Esophagus squamous epithelium (tissue), 5 donors: ENCODE results near the gene AS3MT. TPM values are rescaled to one million over a fixed set of nuclear protein-coding genes. Genes with fewer than 3 reads are reported as not detected.
"Not testable (repeated sequence)": the region's sequence is repeated elsewhere in the genome, so short reads cannot be mapped to it uniquely, and the experiment has no call there.

Experiments used
- DNase-seq: peaks from one replicate; lab custom pipeline; 2025; lab: John Stamatoyannopoulos, UW
- H3K27ac ChIP-seq, 4 donors: fragments of 200-600 bp; sonication (generic); one replicate each; pipeline ENCODE4 v1.5.1; 2016 to 2019; ENCODE audit warnings: mild to moderate bottlenecking in 1 of 4
- H3K27me3 ChIP-seq, 4 donors: fragments of 200-600 bp; sonication (generic); 1 replicate in 3 of 4; 2 replicates in 1 of 4; pipeline versions ENCODE4 v1.5.1 to v1.6.0; 2017 to 2021; ENCODE audit warnings: antibody characterized with exemption in 1 of 4
- H3K36me3 ChIP-seq, 3 donors: fragments of 200-600 bp; sonication (generic); one replicate each; pipeline ENCODE4 v1.5.1; 2016 to 2019
- H3K4me1 ChIP-seq, 3 donors: fragments of 200-600 bp; sonication (generic); one replicate each; pipeline ENCODE4 v1.5.1; 2017 to 2019
- H3K4me3 ChIP-seq, 4 donors: fragments of 200-600 bp; sonication (generic); 1 replicate in 3 of 4; 2 replicates in 1 of 4; pipeline ENCODE4 v1.5.1; 2016 to 2019; ENCODE audit warnings: mild to moderate bottlenecking in 2 of 4, moderate library complexity in 1 of 4
- H3K9me3 ChIP-seq, 3 donors: fragments of 200-600 bp; sonication (generic); one replicate each; pipeline ENCODE4 v1.5.1; 2016 to 2019
- POLR2A ChIP-seq, 4 donors: fragments of 450-650 bp; IDR thresholded peaks; one replicate each; pipeline ENCODE4 v1.6.1; 2017; ENCODE audit warnings: antibody characterized with exemption in 4 of 4, mild to moderate bottlenecking in 4 of 4, moderate library complexity in 3 of 4
- WGBS, 2 donors: methylation state at CpG; one replicate each; pipeline ENCODE4 v1.1.5; 2018; 5-methylcytosine and 5-hydroxymethylcytosine counted together
- intact Hi-C: fragments of 100-400 bp; cut with DNase I; formaldehyde crosslinking; loops from one replicate; pipeline ENCODE4 v1.15.0; 2022
- total RNA-seq, 4 donors: library from RNA; depleted of rRNA; stranded (reverse); fragments of >200 nt; gene quantifications; one replicate each; pipeline ENCODE4 v1.1.0, GENCODE V29; 2016
- TF ChIP-seq, protein P1 (sequence below), 6 experiments: fragments of 450-650 bp in 4 of 6; fragments of 200-600 bp in 2 of 6; sonication (generic) in 2 of 6; IDR thresholded peaks; one replicate each; pipeline ENCODE4 v1.5.1; 2016 to 2019; ENCODE audit warnings: antibody characterized with exemption in 6 of 6, mild to moderate bottlenecking in 4 of 6, moderate library complexity in 4 of 6
- donor health status: DM: yes; HTN: yes; CAD: no.

Gene AS3MT
- total RNA-seq, 4 donors from 2014 or later: 0.44 to 4.4 (median 2.9) TPM

DNA sequence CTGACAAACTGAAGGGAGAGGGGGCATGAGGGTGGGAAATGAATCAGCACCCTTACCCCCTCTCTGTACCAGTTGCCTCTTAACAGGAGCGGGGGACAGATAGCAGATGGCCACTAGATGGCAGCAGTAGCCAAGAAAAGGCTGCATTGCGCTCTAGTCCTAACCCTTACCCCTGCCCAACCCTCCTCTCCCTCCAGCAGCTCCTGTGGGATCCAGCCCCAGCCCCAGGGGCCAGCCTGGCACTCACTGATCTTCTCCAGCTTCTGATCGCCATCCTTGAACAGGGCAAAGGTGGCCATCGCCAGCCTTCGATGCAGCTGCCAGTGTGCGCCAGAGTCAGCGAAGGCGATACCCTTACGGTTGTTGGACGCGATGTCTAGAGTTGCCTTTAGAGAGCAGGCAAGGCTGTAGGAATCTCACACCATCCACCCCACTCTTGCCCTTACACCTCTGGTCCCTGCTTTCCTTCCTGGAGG lies 34.2 kb upstream of the AS3MT start:
- no peaks in the 10 kb centered on the region for H3K36me3 ChIP-seq
- no peak overlapping the region for H3K27ac ChIP-seq
- TF ChIP-seq, protein P1, sequence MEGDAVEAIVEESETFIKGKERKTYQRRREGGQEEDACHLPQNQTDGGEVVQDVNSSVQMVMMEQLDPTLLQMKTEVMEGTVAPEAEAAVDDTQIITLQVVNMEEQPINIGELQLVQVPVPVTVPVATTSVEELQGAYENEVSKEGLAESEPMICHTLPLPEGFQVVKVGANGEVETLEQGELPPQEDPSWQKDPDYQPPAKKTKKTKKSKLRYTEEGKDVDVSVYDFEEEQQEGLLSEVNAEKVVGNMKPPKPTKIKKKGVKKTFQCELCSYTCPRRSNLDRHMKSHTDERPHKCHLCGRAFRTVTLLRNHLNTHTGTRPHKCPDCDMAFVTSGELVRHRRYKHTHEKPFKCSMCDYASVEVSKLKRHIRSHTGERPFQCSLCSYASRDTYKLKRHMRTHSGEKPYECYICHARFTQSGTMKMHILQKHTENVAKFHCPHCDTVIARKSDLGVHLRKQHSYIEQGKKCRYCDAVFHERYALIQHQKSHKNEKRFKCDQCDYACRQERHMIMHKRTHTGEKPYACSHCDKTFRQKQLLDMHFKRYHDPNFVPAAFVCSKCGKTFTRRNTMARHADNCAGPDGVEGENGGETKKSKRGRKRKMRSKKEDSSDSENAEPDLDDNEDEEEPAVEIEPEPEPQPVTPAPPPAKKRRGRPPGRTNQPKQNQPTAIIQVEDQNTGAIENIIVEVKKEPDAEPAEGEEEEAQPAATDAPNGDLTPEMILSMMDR (IDR thresholded peaks at IDR 0.05): peak; percentile 58 to 86 (median 79)
- no peak for TF ChIP-seq POLR2A (IDR thresholded peaks at IDR 0.05)
- peaks cover 0 to 18% (median 0%) of the 10 kb centered on the region in 3 donors for H3K4me1 ChIP-seq
- intact Hi-C loops: loop anchor here (5.0 to 10.0 kb wide), 2 partner anchors 67 to 230 kb away; no protein-coding TSS in a partner anchor
- no peak overlapping the region for H3K4me3 ChIP-seq
- WGBS, 2 donors: 20 to 73% methylated on average over 4 to 9 of the region's 11 CpGs
- peaks cover 0 to 9% (median 0%) of the 10 kb centered on the region in 3 donors for H3K9me3 ChIP-seq
- DNase-seq: no peak
- peaks cover 0 to 19% (median 0%) of the 10 kb centered on the region in 4 donors for H3K27me3 ChIP-seq

DNA sequence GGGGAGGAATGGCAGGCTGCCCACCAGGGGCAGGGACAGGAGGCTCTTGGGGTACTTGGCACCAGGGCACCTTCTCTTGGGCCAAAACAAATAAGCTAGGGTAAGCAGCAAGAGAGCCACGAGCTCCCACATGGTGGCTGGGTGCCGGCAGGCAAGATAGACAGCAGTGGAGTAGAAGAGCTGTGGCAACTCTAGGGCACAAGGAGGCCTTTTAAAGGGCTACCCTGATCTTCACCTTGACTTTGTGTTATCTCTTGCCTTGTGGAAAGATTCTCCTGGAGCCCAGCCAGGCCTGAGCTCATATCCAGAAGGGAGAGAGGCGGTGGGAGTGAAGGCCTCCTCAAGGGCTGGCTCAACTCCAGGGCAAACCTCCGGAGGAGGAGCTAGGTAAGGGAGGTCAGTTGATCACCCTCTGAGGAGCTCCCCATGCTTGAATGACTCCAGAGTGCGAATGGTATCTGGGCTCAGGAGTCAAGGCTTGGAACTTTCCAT lies 32.0 kb upstream of the AS3MT start, which contains the start of gene CYP17A1:
CYP17A1 (minus strand) TSS at position 184 of the 492 bp plus-strand sequence; CDS start at position 132, 52 bp downstream.
- WGBS, 2 donors: 77 to 83% methylated on average over 4 to 5 of the region's 5 CpGs

DNA sequence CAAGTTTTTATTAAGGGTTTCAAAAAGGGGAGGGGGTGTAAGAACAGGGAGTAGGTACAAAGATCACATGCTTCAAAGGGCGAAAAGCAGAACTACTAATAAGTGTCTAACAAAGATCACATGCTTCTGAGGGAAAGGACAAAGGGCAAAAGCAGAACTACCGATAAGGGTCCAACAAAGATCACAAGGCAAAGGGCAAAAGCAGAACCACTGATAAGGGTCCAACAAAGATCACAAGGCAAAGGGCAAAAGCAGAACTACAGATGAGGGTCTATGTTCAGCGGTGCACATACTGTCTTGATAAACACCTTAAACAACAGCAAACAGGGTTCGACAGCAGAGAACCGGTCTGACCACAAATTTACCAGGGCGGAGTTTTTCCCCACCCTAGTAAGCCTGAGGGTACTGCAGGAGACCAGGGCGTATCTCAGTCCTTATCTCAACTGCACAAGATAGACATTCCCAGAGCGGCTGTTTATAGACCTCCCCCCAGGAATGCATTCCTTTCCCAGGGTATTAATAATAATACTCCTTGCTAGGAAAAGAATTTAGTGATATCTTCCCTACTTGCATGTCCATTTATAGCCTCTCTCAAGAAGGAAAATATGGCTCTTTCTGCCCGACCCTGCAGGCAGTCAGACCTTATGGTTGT lies 30.9 kb upstream of the AS3MT start:
- H3K27ac ChIP-seq, H3K9me3 ChIP-seq, DNase-seq, H3K4me3 ChIP-seq, H3K36me3 ChIP-seq: not testable (repeated sequence)
- intact Hi-C loops: loop anchor here (5.0 to 10.0 kb wide), 2 partner anchors 64 to 226 kb away; no protein-coding TSS in a partner anchor
- WGBS, 2 donors: 70 to 80% methylated on average over 5 to 9 of the region's 9 CpGs
- Histone ChIP-seq H3K27me3 (peaks cover 0 to 29% (median 0%) of the 10 kb centered on the region in 4 donors), H3K4me1 (peaks cover 0 to 18% (median 0%) of the 10 kb centered on the region in 3 donors)

More for the DNA sequence above, 32.0 kb upstream of the AS3MT start, which contains the start of gene CYP17A1:
- H3K4me1 ChIP-seq: peaks cover 0 to 18% (median 0%) of the 10 kb centered on the region in 3 donors
- H3K9me3 ChIP-seq: peaks cover 0 to 9% (median 0%) of the 10 kb centered on the region in 3 donors
- H3K27me3 ChIP-seq: peaks cover 0 to 29% (median 0%) of the 10 kb centered on the region in 4 donors
- no peak within 1 kb of the TSS for H3K4me3 ChIP-seq
- intact Hi-C loops: loop anchor here (5.0 to 10.0 kb wide), 2 partner anchors 65 to 228 kb away; no protein-coding TSS in a partner anchor
- no peaks in the 10 kb centered on the region for H3K36me3 ChIP-seq
- H3K27ac ChIP-seq: no peak within 1 kb of the TSS
- no peak for DNase-seq
- TF ChIP-seq, protein P1 (IDR thresholded peaks at IDR 0.05): no peak
- TF ChIP-seq POLR2A (IDR thresholded peaks at IDR 0.05): no peak

DNA sequence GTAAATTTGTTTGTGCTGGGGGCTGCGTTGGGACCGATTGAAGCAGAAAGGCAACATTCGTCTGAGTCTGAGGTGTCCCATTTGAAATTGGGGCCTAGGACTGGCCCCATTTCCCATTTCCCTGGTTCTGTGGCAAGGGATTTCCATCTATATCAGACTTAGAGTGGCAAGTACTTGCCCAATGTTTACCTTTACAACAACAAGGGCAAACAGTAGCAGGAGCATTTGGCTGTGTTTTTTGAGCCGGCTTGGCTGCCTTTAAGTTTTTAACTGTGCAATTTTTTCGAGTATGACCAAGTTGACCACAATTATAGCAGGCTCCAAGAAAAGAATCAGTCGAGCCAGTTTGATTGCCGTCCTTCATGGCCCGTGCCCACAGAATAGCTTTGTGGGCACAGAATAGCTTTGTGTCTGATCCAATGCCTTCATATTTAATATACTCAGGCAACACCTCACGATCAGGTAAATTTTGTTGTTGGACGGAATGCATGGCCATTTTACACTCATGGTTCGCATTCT lies 27.4 kb upstream of the AS3MT start:
- intact Hi-C loops: no loop called here
- TF ChIP-seq, protein P1 (IDR thresholded peaks at IDR 0.05): no peak
- no peak for TF ChIP-seq POLR2A (IDR thresholded peaks at IDR 0.05)
- Histone ChIP-seq H3K4me3 (no peak overlapping the region), H3K36me3 (no peaks in the 10 kb centered on the region), H3K27me3 (peaks cover 0 to 12% (median 0%) of the 10 kb centered on the region in 4 donors), H3K27ac (no peak overlapping the region), H3K4me1 (no peaks in the 10 kb centered on the region), H3K9me3 (peaks cover 0 to 9% (median 0%) of the 10 kb centered on the region in 3 donors)
- WGBS, 2 donors: 78 to 86% methylated on average over 10 to 11 of the region's 11 CpGs
- DNase-seq: no peak

DNA sequence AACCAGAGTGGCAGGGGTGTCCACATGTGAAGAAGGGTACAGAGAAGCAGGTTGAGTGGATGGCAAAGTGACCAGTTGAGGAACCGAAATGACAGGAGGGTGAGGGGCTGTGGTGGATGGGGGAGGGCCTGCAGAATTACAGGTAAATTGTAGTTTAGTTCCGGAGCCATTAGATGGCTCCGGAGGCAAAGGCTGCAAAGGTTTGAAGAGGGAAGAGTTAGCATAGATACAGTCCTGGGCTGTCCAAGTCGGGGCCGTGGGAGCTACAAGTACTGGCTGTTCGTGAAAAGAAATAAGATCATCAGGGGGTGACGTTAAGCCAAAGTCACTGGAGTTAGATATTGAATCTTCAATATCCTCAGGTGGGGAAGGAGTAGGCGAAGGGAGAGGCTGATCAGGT lies 26.1 kb upstream of the AS3MT start:
- DNase-seq, intact Hi-C loops, H3K36me3 ChIP-seq, H3K4me1 ChIP-seq, H3K4me3 ChIP-seq, H3K27ac ChIP-seq, H3K9me3 ChIP-seq: not testable (repeated sequence)
- 67 to 71% methylated on average over 8 of the region's 8 CpGs for WGBS, 2 donors
- peaks cover 0 to 12% (median 0%) of the 10 kb centered on the region in 4 donors for H3K27me3 ChIP-seq

DNA sequence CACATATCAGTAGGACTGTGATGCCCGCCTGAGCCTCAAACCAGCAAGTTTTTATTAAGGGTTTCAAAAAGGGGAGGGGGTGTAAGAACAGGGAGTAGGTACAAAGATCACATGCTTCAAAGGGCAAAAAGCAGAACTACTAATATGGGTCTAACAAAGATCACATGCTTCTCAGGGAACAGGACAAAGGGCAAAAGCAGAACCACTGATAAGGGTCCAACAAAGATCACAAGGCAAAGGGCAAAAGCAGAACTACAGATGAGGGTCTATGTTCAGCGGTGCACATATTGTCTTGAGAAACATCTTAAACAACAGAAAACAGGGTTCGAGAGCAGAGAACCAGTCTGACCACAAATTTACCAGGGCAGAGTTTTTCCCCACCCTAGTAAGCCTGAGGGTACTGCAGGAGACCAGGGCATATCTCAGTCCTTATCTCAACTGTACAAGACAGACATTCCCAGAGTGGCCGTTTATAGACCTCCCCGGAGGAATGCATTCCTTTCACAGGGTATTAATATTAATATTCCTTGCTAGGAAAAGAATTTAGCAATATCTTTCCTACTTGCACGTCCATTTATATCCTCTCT lies 25.0 kb upstream of the AS3MT start:
- H3K9me3 ChIP-seq, intact Hi-C loops, H3K4me3 ChIP-seq, H3K4me1 ChIP-seq, DNase-seq, H3K27ac ChIP-seq, H3K36me3 ChIP-seq: not testable (repeated sequence)
- WGBS, 2 donors: 81 to 84% methylated on average over 5 to 6 of the region's 6 CpGs
- H3K27me3 ChIP-seq: peaks cover 0 to 12% (median 0%) of the 10 kb centered on the region in 4 donors
